GM19099 (cell line): ENCODE data around the gene MRPL39.
A peak's percentile ranks its signal among the peaks of the same experiment; 100 is the strongest.

ENCODE experiments used
- POLR2A ChIP-seq: IDR thresholded peaks from 3 replicates; pipeline ENCODE4 v1.6.1; 2011; ENCODE audit warnings: low read depth; ENCODE audit not compliant: insufficient read length; ENCODE audit errors: extremely low read depth

Gene MRPL39

DNA sequence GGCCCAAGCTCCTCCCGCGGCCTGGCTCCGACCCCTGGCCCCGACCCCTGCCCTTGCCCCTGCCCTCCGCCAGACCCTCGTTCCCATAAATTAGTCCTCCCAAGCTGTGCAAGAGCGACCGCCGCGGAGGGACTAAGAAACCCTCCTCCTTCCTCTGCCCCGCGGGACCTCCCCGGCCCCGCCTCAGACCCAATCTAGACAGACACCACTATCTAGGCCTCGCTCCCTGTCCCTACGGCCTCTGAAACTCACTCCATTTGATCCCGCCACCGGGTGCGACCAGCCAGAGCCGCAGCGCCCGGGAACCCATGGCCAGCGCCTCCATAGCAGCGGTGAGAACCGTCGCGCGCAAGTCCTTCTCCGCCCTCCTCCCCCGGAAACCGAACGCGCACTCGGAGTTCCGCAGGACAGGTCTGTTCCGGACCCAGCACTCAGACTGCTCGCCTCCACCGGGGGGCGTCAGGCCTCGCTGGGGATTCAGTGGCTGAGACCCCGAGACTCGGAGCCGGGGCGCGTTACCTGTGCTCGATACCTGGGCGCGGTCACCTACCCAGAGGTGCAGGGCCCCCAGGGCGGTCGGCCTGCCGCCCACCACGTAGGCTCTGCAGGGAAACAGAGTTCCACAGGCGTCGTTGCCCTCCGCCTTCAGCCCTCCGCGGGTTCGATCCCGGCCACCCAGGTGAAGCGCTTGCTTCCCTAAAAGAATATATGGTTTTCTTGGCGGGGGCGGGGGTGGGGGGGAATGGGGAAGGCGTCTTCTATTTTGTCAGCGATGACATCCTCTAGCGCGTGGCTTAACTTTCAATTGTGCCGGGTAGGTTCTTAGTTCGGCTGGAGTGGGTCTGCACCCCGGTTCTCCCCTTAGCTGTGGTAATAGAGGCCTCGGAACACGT lies at the start of gene MRPL39:
Gene MRPL39 (minus strand): TSS at position 331 of the 893 bp plus-strand sequence. CDS start 6 bp downstream, at position 325.
- TF ChIP-seq POLR2A, result peak; percentile 88

DNA sequence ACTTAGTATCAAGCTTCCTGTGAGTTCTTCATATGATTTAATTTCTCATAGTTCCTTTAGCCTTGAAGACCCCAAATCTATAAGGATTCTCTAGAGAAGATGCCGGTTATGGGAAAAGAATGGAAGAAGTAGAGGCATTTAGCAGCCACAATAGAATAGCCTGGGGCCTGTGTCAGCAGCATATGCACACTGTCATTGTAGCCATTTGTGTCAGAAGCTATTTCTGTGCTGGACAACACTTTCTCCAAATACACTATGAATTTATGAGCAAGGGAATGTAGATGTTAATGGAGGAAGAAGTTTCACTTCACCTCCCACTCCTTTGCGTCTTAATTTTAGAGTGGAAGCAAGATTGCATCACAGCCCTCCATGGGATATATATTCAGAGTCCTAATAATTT lies 49.1 kb upstream of the MRPL39 start:
- no peak for TF ChIP-seq POLR2A

DNA sequence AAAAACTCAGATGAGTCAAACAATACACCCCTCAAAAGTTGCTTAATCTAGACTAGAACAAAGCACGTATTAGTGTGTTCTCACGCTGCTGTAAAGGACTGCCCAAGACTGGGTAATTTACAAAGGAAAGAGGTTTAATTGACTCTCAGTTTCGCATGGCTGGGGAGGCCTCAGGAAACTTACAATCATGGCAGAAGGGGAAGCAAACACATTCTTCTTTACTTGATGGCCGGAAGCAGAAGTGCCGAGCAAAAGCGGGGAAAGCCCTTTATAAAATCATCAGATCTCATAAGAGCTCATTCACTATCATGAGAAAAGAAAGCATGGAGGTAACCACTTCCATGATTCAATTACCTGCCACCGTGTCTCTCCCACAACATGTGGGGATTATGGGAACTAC lies 41.9 kb upstream of the MRPL39 start:
- TF ChIP-seq POLR2A, result no peak

DNA sequence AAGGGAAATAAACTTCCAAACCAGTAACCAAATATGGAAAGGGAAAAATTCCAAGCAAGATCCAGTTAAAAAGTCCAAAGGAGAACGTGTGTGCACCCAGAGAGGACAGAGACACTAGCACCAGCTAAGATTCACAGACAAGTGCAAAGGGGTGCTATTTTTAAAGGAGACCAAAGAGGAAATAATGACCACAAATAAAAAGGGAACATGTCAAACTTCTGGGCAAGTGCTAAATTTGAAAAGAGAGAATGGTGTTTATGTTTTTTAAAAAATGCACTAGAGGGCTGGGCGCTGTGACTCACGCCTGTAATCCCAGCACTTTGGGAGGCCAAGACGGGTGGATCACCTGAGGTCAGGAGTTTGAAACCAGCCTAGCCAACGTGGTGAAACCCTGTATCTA lies 40.4 kb upstream of the MRPL39 start:
- TF ChIP-seq POLR2A, result no peak

DNA sequence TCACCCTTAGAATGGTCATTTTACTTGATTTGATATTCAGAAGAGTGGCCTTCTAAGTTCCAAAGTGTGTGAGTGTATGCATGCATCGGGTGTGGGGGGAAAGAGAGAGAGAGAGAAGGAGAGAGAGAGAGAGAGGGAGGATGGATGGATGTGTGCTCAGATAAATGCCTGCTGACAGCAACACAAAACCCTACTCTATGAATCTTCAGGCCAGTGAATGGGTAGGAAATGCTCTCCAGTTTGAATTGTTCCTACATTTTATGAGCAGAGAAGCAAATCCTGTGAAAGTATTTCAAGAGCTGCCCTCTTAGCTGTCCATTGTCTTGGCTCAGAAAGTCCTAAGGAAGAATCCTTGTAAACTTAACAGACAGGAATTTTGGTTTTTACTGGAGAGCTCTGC lies 39.2 kb upstream of the MRPL39 start:
- TF ChIP-seq POLR2A, result no peak

DNA sequence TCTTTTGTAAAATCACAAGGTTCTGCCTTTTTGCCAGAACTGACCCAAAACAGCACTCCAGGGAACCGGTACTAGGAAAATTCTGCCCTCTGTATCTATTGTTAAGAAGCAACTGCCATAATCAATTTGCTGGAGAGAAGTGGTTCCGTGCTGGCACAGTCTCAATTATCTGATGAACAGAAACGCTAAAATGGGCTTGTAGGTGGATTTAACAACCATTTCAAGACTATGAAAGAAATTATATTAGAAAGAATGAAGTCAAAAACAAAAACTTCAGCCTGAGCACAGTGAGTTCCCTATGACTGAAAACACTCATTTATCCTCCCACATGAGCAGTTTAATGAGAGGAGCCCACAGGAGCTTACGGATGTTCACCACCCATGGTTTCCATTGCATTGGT lies 36.2 kb upstream of the MRPL39 start:
- TF ChIP-seq POLR2A, result no peak

DNA sequence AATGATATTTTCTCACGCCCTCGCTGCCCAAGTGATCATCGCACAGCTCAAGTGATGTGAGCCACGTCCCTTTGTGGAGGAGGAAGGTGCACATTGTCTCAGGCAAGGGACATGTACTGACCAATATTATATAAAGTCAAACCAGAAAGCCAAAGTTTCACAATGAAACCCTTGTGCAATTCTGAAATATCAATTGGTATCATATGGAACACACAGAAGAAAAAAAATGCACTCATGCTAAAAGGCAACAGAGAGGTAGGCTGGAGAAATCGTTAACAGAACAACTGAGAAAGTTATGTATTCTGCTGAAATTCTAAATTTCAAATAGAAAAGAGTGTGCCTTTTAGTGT lies 33.6 kb upstream of the MRPL39 start:
- no peak for TF ChIP-seq POLR2A

DNA sequence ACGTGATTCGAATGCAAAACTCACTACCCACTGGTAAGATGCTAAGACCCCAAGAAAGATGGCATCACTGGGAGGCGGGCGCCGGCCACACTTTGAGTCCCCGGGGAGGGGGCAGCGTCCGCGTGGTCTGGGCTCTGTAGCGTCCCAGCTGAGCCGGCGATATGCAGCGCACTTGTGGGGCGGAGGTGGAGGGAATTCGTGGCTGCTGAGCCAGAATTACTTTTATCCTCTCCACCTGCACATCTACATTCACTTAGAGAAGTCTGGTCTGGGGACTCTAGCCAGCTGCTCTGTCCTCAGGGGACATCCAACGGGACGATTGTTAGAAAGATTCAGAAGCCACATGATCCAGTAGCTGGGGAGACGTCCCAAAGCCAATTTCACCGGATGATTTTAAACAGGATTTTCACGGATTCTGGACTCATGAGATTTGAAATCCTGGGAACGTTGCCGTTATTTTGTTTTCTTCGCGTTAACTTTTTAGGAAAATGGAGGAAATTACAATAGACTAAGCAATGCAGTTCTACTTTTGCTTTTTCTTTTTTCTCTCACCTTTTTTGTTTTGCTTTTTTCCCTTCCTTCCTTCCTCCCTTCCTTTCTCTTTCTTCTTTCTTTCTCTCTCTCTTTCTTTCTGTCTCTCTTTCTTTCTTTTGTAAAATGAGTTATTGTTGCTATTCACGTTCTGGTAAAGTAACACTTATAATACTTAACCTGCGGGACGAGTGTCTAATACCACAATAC lies 33.1 kb upstream of the MRPL39 start:
- no peak for TF ChIP-seq POLR2A

DNA sequence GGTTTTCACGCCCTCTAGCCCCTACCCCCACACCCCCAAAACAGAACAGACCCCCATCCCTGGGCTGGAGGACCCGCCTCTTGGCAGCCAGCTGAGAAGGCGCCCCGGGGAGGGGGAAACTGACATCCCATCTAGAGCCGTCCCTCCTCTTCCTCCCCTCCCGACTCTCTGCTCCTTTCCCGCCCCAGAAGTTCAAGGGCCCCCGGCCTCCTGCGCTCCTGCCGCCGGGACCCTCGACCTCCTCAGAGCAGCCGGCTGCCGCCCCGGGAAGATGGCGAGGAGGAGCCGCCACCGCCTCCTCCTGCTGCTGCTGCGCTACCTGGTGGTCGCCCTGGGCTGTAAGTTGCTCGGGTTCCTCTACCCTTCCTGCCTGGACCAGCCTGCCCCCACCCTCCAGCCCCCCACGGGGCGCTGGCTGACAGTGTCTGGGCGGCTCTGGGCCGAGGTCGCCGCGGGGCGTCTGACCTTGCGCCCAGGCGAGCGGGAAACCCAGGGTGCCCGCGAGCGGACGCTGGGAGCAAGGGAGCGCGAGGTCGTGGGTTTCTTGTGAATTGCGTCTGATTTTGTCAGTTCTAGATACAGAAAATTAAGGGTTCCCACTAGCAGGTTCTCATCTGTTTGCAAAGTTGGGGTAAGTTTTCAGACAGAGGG lies 32.4 kb upstream of the MRPL39 start:
- no peak for TF ChIP-seq POLR2A

DNA sequence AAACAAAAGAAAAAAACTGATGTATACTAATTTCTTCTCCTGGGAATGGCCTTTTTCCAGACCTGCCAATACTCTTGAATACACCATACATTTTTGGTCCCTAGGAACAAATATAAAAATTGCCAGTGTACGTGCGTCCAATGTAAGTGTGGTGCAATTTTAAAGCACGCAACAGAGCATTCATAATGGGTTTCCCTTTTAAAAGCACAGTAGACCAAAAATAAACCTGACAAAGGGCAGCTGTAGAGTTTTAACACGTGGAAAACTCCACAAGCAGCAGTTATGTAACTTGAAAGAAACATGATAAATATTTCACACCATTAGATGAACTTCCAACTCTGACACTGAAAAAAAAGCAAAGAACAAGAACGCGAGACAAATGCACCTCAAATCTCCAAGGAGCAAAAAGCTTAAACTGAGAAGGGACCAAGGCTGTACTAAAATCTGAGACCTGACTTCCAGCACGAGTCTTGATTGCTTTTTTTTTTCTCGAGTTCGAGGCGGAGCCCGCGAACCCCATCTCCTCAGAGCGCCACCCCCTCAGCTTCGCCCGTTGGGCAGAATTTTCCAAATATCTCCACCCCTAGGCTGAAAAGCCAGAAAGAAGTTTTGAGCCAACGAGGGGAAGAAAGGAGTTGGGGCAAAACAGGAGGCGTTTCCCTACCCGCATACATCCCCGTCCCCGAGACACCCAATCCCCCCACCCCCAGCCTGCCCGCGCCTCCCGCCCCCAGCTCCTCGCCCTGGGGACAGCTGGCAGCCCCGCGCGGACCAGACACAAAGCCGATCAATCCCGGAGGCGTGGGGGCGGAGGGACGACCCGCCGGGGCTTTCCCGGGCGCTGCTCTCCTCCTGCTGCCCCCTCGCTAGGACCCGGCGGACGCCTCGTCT lies 31.6 kb upstream of the MRPL39 start, which contains the start of gene JAM2:
Gene JAM2 (plus strand): TSS at position 599 of the 891 bp plus-strand sequence. CDS start 564 bp downstream, outside the sequence.
- TF ChIP-seq POLR2A, result no peak

DNA sequence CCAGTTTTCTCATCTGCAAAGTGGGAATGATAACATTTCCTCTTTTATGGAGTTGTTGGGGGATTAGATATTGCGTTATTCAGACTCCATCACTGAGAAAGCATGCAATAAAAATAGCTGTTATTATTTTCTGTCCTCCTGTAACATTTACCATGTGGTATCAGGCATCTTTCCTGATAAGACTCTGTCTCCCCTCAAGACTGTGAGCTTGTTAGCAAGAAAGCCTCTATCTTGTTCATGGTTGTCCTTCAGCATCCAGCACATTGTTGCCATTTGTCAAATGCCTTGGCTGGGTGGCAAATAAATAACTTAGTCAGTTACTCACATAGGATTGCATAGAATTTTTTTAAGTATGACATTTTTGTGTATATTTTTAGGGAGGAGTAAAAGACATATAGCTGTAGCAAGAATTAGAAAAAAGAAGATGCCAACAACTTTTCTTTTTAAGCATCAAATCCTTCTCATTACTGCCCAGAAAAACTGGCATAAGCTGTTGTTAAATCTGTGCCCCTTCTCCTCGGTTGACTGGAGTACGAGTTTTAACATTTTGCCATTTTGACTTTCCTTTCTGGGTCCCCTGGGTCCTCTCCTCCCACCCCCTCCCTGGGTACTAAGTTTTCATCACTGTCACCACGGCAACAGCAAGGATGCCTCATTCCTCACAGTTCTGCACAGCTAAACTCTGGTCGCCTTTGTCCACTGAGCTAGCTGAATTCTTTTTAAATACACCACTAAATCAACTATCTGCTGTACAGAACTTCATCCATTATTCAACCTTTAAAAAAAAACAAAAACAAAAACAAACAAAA lies 30.8 kb upstream of the MRPL39 start:
- TF ChIP-seq POLR2A, result no peak

DNA sequence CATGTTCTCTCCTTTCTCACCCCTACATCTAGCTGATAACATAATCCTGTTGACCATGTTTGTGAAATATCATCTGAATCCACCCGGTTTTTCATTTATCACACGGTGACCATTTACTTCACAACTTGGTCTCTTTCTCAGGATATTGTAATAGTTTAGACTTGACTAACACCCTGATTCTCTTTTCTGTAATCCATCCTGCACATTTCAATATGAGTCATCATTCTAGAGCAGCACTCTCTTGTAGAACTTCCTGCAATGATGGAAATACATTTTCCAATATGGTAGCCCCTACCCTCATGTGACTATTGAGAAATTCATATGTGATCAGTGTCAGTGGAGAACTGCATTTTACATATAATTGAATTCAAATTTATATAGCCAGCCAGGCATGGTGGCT lies 29.4 kb upstream of the MRPL39 start:
- no peak for TF ChIP-seq POLR2A

DNA sequence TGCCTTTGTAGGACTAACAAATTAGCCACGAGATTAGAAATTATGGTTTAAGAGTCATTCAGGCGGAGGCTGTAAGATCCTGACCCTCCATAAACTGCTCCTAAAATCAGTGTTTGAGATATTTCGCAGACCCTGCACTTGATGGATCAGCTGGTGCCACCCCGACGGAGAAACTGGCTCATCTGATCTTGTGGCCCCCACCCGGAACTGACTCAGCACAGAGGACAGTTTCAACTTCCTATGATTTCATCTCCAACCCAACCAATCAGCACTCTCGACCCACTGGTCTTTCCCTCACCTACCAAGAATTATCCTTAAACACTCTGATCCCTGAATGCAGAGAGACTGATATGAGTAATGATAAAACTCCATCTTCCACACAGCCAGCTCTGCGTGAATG lies 28.0 kb upstream of the MRPL39 start:
- TF ChIP-seq POLR2A, result no peak

DNA sequence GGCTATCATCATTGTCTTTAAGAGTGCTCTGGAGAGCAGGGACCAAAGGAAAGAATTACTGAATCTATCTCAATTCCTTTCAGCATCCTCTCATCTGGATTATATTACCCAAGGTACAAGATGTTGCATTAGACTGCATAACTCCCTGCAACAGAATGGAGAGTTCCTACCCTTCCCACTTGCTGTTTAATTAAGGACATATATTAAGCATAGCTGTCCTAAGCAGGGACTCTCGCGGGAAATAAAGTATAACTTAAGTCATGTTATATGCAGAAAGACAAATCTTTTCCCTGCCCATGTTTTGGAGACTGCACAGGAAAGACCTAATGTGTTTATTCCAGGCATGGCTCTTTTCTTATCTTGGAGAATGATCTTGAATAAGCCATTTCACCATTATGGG lies 25.0 kb upstream of the MRPL39 start:
- no peak for TF ChIP-seq POLR2A
